Naive thymus-derived CD8-positive, alpha-beta T cell (primary cell): ENCODE measurements around the gene PFKFB1. TPM values are rescaled to one million over a fixed set of nuclear protein-coding genes. Genes with fewer than 3 reads are reported as not detected.
A peak's percentile ranks its signal among the peaks of the same experiment; 100 is the strongest.
"Not testable (repeated sequence)": the region's sequence is repeated elsewhere in the genome, so short reads cannot be mapped to it uniquely, and the experiment has no call there.

ENCODE experiments used
- ATAC-seq, 2 donors: fragments of 150-1000 bp; cut with Tn5 transposase in 1 of 2; sonication (Bioruptor Pico), chemical (Tn5 transposase) in 1 of 2; 1 replicate in 1 of 2; 2 replicates in 1 of 2; pipeline ENCODE4 v1.10.0; 2021; ENCODE audit warnings: mild to moderate bottlenecking in 2 of 2, moderate library complexity in 2 of 2
- POLR2A ChIA-PET: fragments of 350-600 bp; sonication (Branson Sonifier 250); formaldehyde crosslinking; loops from one replicate; lab custom pipeline; 2021; ENCODE audit warnings: antibody characterized with exemption; lab: Charles Lee
- DNase-seq, 10 donors: peaks; one replicate each; pipeline versions ENCODE4 v3.0.0 to v3.0.0-alpha.2; 2020 to 2022
- H3K27ac Mint-ChIP-seq, 10 donors: one replicate each; pipeline ENCODE4 v1.8.0; 2020 to 2022; ENCODE audit warnings: mild to moderate bottlenecking in 10 of 10, mixed read lengths in 10 of 10, moderate library complexity in 4 of 10, inconsistent platforms in 1 of 10
- H3K27me3 Mint-ChIP-seq, 5 donors: one replicate each; pipeline ENCODE4 v1.8.0; 2021 to 2022; ENCODE audit warnings: mixed read lengths in 5 of 5
- H3K36me3 Mint-ChIP-seq, 3 donors: one replicate each; pipeline ENCODE4 v1.8.0; 2020 to 2022; ENCODE audit warnings: mixed read lengths in 3 of 3, mild to moderate bottlenecking in 2 of 3, inconsistent platforms in 1 of 3
- H3K4me1 Mint-ChIP-seq, 4 donors: one replicate each; pipeline ENCODE4 v1.8.0; 2021 to 2022; ENCODE audit warnings: mixed read lengths in 4 of 4
- H3K4me3 Mint-ChIP-seq, 10 donors: one replicate each; pipeline ENCODE4 v1.8.0; 2020 to 2022; ENCODE audit warnings: mild to moderate bottlenecking in 10 of 10, mixed read lengths in 10 of 10, moderate library complexity in 6 of 10, inconsistent platforms in 1 of 10
- H3K9me3 Mint-ChIP-seq, 9 donors: one replicate each; pipeline ENCODE4 v1.8.0; 2020 to 2022; ENCODE audit warnings: mixed read lengths in 9 of 9, mild to moderate bottlenecking in 3 of 9, inconsistent platforms in 1 of 9, moderate library complexity in 1 of 9
- polyA plus RNA-seq, 3 donors: library from polyadenylated mRNA; unstranded; fragments of 300-500 nt; fragmentation: Illumina TruSeq; gene quantifications; one replicate each; pipeline ENCODE4 v1.2.3, GENCODE V29; 2021
- total RNA-seq, 8 experiments: library from RNA in 2 of 8; stranded (reverse) in 2 of 8; gene quantifications; one replicate each; pipeline ENCODE4 v1.2.3 and lab custom pipeline; 2021 to 2026

The PFKFB1 gene
- total and polyA plus RNA-seq, 5 experiments from 2014 or later: 0.16 to 1.1 (median 0.31) TPM

DNA sequence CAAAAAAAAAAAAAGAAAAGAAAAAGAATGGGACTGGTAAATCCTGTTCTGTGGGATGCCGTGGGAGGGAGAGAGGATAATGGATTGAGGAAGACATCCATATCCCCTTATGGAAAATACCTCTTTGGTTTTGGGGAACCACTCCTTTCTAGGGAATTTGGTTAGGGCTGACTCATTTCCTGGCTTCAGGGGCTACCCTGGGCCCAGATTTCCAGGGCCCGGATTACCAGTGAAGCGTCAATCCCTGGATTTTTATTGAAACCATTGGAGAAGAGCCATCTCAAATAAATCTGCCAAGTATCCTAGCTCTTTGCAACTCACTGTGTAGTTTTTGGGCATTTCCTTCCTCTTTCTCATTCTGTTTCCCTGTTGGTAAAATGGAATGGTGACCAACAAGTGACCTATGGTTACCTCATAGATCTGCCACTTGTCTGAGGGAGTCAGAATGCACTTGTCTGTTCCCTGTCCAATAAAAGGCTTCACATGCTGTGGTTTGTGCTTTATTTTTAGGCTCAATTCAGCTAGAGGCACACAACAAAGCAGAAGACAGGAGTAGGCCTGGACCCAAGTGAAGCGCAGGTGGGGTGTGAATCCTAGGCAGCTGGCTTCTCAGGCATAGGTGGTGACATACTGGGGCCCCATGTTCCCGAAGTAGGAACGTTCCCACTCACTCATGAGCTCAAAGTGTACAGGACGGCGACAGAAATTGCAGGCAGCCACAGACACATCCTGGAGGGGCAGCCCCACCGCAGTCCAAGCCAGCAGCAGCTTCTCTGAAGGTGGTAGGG lies 14.8 kb upstream of the PFKFB1 start:
- no peak overlapping the region for H3K4me3 Mint-ChIP-seq
- peak overlapping the region in 4 of 10 donors; percentile 14 to 51 (median 26) for H3K27ac Mint-ChIP-seq
- POLR2A ChIA-PET: interaction anchor here (0.6 to 3.7 kb wide), 2 partner anchors 9 to 87 kb away, joined by 5 to 11 read pairs; partner anchors contain the start of gene APEX2

DNA sequence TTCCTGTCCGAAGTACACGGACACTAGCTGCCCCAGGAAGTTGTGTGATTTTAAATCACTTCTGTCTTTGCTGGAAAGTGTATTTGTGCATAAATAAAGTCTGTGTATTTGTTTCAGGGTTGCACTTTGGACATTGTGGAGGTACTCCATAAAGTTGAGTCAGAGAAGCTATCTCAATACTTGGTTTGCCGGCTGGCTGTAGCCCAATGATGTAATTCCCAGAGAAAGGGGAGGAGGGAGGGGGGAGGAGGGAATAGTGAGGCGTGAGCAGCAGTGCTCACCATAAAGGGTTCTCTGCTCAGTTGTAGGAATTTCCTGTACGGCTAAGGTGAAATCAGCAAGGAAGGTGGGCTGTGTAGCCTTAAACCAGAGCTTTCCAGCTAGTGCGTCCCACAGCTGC lies 13.7 kb upstream of the PFKFB1 start:
- no peaks in the 10 kb centered on the region for H3K27me3 Mint-ChIP-seq
- peak overlapping the region in 1 of 10 donors; percentile 29 for H3K27ac Mint-ChIP-seq
- H3K4me1 Mint-ChIP-seq: peaks cover 6 to 36% (median 22%) of the 10 kb centered on the region in 4 donors
- H3K4me3 Mint-ChIP-seq: no peak overlapping the region
- DNase-seq: no peak
- POLR2A ChIA-PET: interaction anchor here (3.7 kb wide), 1 partner anchor 7 kb away, joined by 11 read pairs; the partner anchor contains the start of gene APEX2
- no peak for ATAC-seq
- H3K9me3 Mint-ChIP-seq: no peaks in the 10 kb centered on the region
- H3K36me3 Mint-ChIP-seq: peaks cover 0 to 39% (median 0%) of the 10 kb centered on the region in 3 donors

More for the DNA sequence above, 14.8 kb upstream of the PFKFB1 start:
- DNase-seq (peak in 4 of 10 donors; percentile 5 to 17 (median 17)), ATAC-seq (peak; percentile 52 to 65)
- Mint-ChIP-seq H3K36me3 (peaks cover 0 to 32% (median 0%) of the 10 kb centered on the region in 3 donors), H3K4me1 (peaks cover 6 to 32% (median 17%) of the 10 kb centered on the region in 4 donors), H3K9me3 (no peaks in the 10 kb centered on the region), H3K27me3 (no peaks in the 10 kb centered on the region)

DNA sequence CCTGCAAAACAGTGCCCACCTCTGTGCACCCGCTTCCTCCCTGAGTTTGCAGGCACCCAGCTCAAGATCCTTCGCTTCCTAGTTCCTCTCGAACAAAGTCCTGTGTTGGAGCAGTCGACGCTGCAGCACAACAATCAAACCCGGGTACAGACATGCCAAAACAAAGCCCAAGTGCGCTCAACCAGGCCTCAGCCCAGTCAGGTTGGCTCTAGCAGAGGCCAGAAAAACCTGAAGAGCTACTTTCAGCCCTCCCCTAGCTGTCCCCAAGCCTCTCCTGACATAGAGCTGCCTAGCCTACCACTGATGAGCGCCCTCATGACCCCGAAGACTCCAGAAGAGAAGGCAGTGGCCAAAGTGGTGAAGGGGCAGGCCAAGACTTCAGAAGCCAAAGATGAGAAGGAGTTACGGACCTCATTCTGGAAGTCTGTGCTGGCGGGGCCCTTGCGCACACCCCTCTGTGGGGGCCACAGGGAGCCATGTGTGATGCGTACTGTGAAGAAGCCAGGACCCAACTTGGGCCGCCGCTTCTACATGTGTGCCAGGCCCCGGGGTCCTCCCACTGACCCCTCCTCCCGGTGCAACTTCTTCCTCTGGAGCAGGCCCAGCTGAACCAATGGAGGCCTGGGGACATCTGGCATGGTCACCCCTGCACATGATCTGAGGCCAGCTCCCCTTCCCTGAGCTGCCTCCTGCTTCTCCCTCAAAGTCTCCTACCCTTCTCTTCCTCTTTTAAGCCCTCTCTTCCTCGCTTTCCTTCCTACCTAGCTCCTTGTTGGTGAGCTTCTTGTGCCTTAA lies 13.0 kb upstream of the PFKFB1 start:
- H3K27ac Mint-ChIP-seq: peak overlapping the region in 1 of 10 donors; percentile 72
- H3K36me3 Mint-ChIP-seq: peaks cover 0 to 41% (median 0%) of the 10 kb centered on the region in 3 donors
- no peaks in the 10 kb centered on the region for H3K9me3 Mint-ChIP-seq
- POLR2A ChIA-PET: interaction anchor here (0.5 to 3.7 kb wide), 2 partner anchors 7 to 27 kb away, joined by 3 to 11 read pairs; partner anchors contain the start of gene APEX2
- no peak overlapping the region for H3K4me3 Mint-ChIP-seq
- no peak for ATAC-seq
- peaks cover 6 to 42% (median 25%) of the 10 kb centered on the region in 4 donors for H3K4me1 Mint-ChIP-seq
- no peaks in the 10 kb centered on the region for H3K27me3 Mint-ChIP-seq
- no peak for DNase-seq

DNA sequence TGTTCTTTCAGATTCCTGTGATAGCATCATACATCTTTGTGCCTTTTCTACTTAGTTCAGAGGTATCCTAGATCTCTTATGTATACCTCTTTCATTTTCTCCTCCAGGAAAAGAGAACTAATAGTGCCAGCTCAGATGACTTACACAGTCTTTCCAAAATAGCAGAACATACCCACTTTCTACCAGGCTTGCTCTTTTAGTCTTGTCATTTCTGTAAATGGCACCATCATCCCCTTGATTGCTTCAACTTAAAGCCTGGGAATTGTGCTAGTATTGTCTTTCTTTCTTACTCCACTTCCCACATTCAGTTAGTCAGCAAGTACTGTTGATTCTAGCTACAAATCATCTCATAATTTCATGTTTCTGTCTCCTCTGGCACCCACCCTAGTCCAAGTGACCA lies 11.3 kb upstream of the PFKFB1 start:
- H3K27ac Mint-ChIP-seq: peak overlapping the region in 1 of 10 donors; percentile 71

DNA sequence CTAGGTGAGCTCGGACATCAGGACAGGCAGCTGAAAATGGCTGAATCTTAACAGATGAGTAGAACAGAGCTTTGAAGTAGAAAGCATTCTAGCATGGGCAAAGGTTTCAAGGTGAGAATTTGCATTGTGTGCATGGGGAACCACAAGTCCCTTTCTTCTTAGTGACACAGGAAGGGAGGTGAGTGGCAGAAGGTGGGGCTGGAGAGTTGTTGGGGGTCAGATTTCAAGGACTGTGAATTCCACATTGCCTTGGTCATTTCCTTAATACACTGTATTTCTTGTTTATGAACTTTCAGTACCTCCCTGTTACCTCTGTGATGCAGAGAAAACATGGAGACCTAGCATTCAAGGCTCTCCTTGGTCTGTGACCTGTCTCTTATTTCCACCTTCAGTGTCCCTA lies 10.2 kb upstream of the PFKFB1 start:
- H3K9me3 Mint-ChIP-seq: peaks cover 0 to 1% (median 0%) of the 10 kb centered on the region in 9 donors
- POLR2A ChIA-PET: no interaction called here
- H3K4me1 Mint-ChIP-seq: peaks cover 19 to 55% (median 47%) of the 10 kb centered on the region in 4 donors
- DNase-seq (no peak), ATAC-seq (no peak)
- H3K36me3 Mint-ChIP-seq: peaks cover 0 to 43% (median 0%) of the 10 kb centered on the region in 3 donors
- H3K27ac Mint-ChIP-seq: peak overlapping the region in 1 of 10 donors; percentile 4
- peak overlapping the region in 1 of 10 donors; percentile 34 for H3K4me3 Mint-ChIP-seq
- H3K27me3 Mint-ChIP-seq: no peaks in the 10 kb centered on the region

More for the DNA sequence above, 11.3 kb upstream of the PFKFB1 start:
- POLR2A ChIA-PET: no interaction called here
- H3K27me3 Mint-ChIP-seq: no peaks in the 10 kb centered on the region
- H3K4me3 Mint-ChIP-seq: no peak overlapping the region
- peaks cover 0 to 43% (median 0%) of the 10 kb centered on the region in 3 donors for H3K36me3 Mint-ChIP-seq
- no peak for ATAC-seq
- H3K4me1 Mint-ChIP-seq: peaks cover 17 to 57% (median 41%) of the 10 kb centered on the region in 4 donors
- no peak for DNase-seq
- no peaks in the 10 kb centered on the region for H3K9me3 Mint-ChIP-seq

DNA sequence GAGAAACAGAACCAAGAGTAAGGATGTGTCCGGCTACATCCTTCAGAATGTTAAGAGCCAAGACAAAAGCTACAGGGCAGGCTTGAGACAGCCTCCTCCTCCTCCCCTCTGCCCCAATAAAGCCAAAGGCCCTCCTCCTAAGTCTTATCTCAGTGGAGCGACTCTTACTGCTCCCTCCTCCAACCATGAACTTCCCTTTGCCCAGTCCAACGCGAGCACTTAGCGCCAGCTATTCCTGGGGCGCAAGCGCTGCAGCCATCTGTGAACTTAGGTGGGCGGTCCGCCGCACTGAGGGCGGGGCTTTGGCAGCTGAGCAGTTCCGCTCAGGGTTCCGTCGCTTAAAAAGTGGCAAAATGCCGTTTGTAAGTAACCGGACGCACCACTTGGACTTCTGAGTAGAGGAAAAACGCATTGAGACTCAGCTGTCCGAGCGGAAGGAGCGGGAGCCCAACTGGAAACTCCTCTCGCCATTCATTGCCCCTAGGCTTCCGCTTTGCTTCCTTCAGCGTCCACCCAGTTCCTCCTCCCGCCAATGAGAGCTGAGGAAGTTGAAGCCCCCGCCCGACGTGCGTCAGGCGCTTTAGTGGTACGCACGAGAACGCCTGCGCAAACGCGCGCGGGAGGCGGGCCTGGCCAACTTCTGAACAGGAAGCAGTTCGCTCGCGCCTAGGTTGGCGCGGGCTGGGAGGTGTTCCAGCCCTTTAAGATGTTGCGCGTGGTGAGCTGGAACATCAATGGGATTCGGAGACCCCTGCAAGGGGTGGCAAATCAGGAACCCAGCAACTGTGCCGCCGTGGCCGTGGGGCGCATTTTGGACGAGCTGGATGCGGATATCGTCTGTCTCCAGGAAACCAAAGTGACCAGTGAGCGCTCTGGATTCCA lies 6.0 kb upstream of the PFKFB1 start, which contains the start of gene APEX2:
TSS of gene APEX2 (plus strand) at position 647 of the 882 bp plus-strand sequence. CDS start at position 707, 60 bp downstream.
- peak within 1 kb of the TSS; percentile 93 to 98 (median 96) for H3K27ac Mint-ChIP-seq
- ATAC-seq: peak; percentile 94
- peak; percentile 74 to 93 (median 86) for DNase-seq
- peak within 1 kb of the TSS; percentile 89 to 96 (median 94) for H3K4me3 Mint-ChIP-seq
- H3K4me1 Mint-ChIP-seq: peaks cover 14 to 41% (median 39%) of the 10 kb centered on the region in 4 donors
- POLR2A ChIA-PET: interaction anchor here (0.5 to 2.0 kb wide), 13 partner anchors 9 to 957 kb away, joined by 3 to 11 read pairs (median 4); partner anchors contain the start of genes FAM120C, GNL3L and PHF8
- peaks cover 0 to 21% (median 0%) of the 10 kb centered on the region in 3 donors for H3K36me3 Mint-ChIP-seq
- no peaks in the 10 kb centered on the region for H3K27me3 Mint-ChIP-seq
- peaks cover 0 to 1% (median 0%) of the 10 kb centered on the region in 9 donors for H3K9me3 Mint-ChIP-seq

DNA sequence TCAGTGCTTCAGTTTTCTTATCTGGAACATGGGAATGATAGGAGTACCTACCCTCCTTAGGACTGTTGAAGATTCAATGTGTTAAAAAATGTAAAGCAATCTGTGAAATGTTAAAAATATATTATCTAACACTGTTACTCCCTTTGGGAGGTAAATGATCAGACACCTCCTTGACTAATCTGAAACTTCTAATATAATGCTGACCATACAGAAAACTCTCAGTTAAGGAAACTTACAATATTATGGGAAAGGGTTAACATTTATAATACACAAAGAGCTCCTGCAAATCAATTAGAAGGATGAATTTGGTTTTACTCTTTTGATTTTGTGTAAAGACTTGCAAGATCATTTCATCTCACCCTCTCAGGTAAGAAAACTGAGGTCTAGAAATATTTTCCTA lies 1.6 kb upstream of the PFKFB1 start:
- POLR2A ChIA-PET: no interaction called here
- H3K27ac Mint-ChIP-seq: no peak overlapping the region
- H3K9me3 Mint-ChIP-seq: peaks cover 0 to 1% (median 0%) of the 10 kb centered on the region in 9 donors
- no peaks in the 10 kb centered on the region for H3K36me3 Mint-ChIP-seq
- H3K4me1 Mint-ChIP-seq: peaks cover 4 to 14% (median 12%) of the 10 kb centered on the region in 4 donors
- peaks cover 0 to 6% (median 0%) of the 10 kb centered on the region in 5 donors for H3K27me3 Mint-ChIP-seq
- H3K4me3 Mint-ChIP-seq: no peak overlapping the region
- ATAC-seq (no peak), DNase-seq (no peak)

DNA sequence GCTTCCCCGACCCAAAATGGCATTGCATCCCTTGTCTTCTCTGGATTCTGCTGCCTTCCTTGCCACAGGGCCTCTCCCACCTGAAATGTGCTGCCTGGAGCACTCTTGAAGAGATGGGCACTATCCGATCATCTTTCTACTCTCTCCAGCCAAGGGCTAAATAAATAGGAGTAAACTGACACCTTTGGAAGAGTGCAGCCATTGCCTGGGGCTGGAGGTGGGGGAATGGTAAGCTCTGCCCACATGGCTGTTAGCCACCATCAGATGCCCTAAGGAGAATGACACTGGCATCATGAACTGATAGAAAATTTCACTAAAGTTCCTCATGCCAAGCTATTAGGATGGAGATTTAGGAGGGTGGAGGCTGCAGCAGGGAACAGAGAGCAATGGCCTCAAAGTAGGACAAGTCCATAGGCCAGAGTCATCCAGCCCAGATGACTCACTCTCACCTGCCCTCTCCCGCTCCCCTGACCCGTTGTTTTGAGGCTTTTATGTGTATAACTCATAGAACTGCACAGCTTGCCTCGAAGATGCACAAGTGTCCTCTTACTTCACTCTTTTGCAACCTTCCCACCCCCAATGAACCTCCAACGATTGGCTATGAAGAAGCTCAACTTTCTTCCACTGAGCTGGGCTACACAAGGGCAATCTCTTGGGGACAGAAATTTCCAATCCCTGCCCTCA lies 822 bp upstream of the PFKFB1 start:
- DNase-seq (no peak), ATAC-seq (no peak)
- Mint-ChIP-seq H3K9me3 (no peaks in the 10 kb centered on the region), H3K4me3 (no peak overlapping the region), H3K27me3 (peaks cover 0 to 6% (median 0%) of the 10 kb centered on the region in 5 donors), H3K36me3 (no peaks in the 10 kb centered on the region), H3K4me1 (peaks cover 0 to 8% (median 7%) of the 10 kb centered on the region in 4 donors), H3K27ac (peak overlapping the region in 1 of 10 donors; percentile 57)
- POLR2A ChIA-PET: no interaction called here

DNA sequence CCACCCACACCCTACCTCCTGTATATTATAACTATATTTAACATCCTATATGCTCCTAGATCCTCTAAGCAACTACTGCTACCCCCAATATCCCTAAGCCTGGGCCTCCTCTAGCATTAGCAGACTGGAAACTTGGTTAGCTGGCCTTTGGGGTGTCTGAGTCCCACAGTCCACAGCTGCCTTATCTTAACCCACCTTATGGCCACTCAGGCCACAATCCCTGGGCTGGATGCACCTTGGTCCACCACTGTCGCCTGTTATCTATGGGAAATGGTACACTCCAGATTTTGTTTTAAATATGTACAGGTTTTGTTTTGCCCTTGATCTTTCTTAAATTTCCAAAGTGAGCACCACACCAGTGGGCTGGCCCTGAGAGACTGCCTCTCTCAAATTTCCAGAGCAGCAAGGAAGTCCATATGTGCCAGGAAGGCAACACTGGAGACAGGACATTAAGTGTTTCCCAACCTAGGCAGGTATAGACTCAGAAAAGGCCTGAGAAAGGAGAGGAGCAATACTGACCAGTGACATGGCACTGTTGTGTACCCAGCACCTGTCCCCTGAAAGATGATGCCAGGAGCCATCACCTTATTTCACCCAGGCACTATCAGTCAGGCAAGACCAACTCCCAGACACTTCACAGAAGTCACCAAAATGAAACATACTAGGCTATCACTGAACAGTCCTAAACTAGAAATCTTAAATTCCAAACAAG lies 921 bp downstream of the PFKFB1 start:
- Mint-ChIP-seq H3K27me3 (peaks cover 0 to 6% (median 0%) of the 10 kb centered on the region in 5 donors), H3K27ac (no peak overlapping the region), H3K36me3 (no peaks in the 10 kb centered on the region), H3K4me3 (no peak overlapping the region), H3K4me1 (no peaks in the 10 kb centered on the region), H3K9me3 (no peaks in the 10 kb centered on the region)
- POLR2A ChIA-PET: no interaction called here
- DNase-seq (no peak), ATAC-seq (no peak)

DNA sequence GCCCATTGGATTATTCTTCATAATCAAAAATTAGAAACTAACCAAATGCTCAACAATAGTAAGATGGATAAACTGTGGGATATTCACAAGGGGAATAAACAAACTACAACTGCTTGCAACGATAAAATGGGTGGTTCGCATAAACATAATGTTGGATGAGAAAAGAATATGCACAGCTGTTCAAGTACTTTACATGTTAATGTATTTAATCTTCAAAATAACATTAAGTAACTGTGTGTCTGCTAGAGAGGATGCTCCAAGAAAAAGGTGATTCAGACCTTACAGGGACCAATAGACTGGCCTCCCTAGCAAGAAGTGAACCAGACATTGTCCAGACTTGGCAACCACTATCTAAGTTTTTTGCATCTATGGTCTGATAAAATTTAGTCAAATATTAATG lies 2.3 kb downstream of the PFKFB1 start:
- Mint-ChIP-seq H3K9me3 (peaks cover 0 to 5% (median 0%) of the 10 kb centered on the region in 9 donors), H3K4me1 (no peaks in the 10 kb centered on the region), H3K27ac (no peak overlapping the region), H3K36me3 (no peaks in the 10 kb centered on the region), H3K4me3 (no peak overlapping the region), H3K27me3 (peaks cover 0 to 6% (median 0%) of the 10 kb centered on the region in 5 donors)
- POLR2A ChIA-PET: no interaction called here
- no peak for DNase-seq
- ATAC-seq: no peak

DNA sequence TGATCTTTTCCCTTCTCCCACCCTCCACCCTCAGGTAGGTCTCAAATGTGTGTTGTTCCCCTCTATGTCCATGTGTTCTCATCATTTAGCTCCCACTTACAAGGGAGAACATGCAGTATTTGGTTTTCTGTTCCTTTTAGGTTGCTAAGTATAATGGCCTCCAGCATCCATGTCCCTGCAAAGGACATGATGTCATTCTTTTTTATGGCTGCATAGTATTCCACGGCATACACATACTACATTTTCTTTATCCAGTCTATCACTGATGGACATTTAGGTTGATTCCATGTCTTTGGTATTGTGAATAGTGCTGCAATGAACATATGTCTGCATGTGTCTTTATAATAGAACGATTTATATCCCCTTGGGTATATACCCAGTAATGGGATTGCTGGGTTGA lies 10.7 kb downstream of the PFKFB1 start:
- H3K27me3 Mint-ChIP-seq, H3K9me3 Mint-ChIP-seq, H3K27ac Mint-ChIP-seq, H3K4me1 Mint-ChIP-seq, H3K4me3 Mint-ChIP-seq, POLR2A ChIA-PET, ATAC-seq, H3K36me3 Mint-ChIP-seq, DNase-seq: not testable (repeated sequence)
